GM20000 (cell line): ENCODE results near the gene CYP20A1.

Experiments
- DNase-seq: peaks from one replicate; pipeline ENCODE4 v3.0.0; 2012; ENCODE audit warnings: low spot score
- CTCF ChIP-seq: IDR thresholded peaks from 2 replicates; pipeline ENCODE4 v1.5.1; 2012; ENCODE audit warnings: mild to moderate bottlenecking, control low read depth; ENCODE audit errors: extremely low read depth, missing control alignments

The CYP20A1 gene

DNA sequence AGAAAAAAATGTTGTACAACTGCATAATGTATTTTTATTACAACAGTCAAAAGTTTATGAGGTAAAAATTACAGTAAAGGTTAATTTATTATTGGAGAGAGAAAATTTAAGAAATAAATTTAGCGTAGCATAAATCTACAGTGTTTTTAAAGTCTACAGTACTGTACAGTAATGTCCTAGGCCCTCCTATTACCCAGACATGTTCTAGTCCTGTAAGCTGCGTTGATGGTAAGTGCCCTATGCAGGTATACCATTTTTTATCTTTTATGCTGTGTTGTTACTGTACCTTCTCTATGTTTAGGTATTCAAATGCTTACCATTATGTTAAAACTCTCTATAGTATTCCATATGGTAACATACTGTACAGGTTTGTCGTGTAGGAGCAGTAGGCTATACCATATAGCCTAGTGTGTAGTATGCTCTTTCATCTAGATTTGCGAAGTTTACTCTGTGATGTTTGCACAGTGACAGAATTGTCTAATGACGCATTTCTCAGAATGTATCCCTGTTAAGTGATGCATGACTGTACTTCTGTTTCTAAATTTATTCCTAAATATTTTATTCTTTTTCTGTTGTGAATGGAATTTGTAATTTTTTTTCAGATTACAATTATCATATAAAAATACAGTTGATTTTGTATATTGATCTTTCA, 113.9 kb downstream of the CYP20A1 start:
- DNase-seq: no peak

DNA sequence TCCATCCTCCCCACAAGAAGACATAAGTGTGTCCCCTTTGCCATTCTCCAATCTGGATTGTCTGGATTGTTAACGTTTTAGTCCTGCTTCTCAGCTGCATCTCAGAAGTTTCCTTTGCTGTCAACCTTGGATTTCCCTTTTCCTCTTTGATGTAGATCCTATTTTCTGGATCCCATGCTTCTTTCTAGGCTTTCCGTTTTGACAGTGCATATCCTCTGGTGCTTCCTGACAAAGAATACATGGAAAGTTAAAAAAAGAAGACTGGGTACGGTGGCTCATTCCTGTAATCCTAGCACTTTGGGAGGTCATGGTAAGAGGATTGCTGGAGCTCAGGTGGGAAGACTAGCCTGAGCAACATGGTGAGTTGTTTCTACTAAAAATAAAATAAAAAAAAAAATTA, 116.1 kb downstream of the CYP20A1 start:
- TF ChIP-seq CTCF: no peak
- no peak for DNase-seq

More for the DNA sequence above, 113.9 kb downstream of the CYP20A1 start:
- no peak for TF ChIP-seq CTCF
